Stimulated activated CD4-positive, alpha-beta T cell treated with anti-CD3 and anti-CD28 coated beads, Interleukin-12 subunit alpha, Interleukin-12 subunit beta, amount 100 ng/mL, for 48 hours (primary cell): ENCODE results near the gene KCTD5.
A peak's percentile ranks its signal among the peaks of the same experiment; 100 is the strongest.

Experiments used
- DNase-seq, 3 donors: peaks; one replicate each; pipeline ENCODE4 v3.0.0-alpha.2; 2020; ENCODE audit warnings: low read depth in 2 of 3, low spot score in 1 of 3

The KCTD5 gene

DNA sequence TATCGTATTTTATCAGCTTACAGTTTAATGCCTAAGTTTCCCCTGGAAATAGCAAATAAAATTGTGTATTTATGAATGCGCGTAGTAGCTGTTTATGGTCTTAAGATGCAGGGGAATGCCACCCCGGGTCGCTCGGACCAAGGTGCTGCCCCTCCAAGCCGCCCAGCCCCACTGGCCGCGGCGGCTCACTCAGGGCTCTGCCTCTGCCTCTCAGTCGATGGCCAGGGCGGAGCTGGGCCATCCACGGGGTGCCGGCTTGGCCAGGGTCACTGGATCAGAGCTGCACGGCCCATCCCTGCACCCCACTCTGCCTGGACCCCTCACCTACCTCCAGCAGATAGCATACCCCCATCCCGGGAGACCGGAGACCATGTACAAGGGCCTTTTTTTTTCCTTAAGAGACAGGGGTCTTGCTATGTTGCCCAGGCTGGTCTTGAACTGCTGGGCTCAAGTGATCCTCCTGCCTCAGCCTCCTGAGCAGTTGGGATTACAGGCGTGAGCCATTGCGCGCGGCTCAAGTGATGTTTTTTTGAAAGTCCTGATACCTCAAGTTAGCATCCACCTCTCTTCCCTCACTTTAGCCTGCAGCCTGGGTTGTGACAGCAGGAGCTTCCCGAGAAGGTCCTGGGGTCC lies 26.7 kb downstream of the KCTD5 start:
- no peak for DNase-seq

DNA sequence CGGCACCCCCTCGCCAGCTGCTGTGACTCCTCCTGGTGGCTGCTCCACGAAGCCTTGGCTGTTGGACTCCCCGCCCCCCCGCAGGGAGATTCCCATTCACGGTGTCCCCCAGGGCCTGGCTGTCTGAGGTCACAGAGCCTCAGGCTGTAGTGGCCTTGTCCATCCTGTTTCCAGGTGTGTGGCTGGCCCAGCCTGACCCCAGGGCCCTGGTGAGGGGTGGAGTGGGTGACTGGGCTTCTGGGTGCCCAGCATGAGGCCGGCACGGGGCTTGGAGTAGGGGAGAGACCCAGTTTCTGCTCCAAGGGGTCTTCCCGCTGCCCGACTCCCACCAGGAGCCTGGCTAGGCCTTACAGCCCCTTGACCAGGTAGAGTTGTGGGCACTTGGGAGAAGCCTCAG lies 27.3 kb downstream of the KCTD5 start:
- DNase-seq = no peak

DNA sequence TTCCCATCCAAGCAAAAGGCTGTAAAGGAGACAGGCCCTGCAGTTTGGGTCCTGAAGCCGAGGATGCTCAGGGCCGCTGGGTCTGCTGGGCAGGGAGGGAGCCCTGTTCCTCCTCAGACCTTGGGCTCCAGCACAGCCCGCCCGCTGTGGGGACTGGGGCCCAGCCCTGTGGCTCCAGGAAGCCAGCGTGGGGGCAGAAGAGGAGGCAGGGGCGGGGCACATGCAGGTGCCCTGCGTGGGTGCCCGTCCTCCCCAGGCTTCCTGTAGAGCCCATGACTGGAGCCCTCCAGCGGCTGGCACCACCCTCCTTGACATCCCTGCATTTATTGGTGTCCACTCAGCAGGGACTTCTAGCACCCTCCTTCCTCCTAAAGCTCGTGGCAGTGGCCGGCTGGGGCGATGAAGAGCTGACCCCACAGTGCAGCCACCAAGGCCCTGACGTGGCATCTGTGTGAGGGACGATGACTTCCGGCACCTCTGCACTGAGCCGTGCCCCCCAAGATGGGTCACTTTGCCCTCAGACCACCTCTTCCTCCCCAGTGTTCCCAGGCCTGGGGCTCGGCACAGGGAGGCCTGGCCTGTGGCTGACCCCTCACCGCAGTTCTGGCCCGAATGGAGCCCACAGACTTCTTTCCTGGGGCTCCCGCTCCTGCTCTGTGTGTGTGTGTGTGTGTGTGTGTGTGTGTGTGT lies 27.8 kb downstream of the KCTD5 start:
- DNase-seq = no peak

DNA sequence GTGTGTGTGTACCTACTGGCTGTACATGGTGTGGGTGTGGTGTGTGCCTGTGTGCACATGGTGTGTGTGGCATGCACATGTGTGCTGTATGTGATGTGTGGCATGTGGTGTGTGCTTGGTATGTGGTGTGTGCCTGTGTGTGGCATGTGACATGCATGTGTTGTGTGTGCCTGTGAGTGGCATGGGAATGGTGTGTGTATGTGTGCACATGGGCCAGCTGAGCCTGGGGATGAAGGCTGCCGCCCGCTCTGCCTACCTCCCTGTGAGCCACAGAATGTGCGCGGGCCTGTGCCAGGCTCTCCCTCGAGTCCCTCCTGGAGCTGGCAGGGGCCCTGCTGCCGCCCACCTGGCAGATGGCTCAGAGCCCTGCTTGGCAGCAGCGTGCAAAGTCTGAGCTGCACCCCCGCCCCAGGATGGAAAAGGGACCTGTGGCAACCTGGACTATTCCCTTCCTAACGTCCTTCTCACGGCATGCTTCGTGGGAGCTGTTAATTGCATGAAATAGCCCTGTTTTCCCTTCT lies 28.4 kb downstream of the KCTD5 start:
- no peak for DNase-seq

DNA sequence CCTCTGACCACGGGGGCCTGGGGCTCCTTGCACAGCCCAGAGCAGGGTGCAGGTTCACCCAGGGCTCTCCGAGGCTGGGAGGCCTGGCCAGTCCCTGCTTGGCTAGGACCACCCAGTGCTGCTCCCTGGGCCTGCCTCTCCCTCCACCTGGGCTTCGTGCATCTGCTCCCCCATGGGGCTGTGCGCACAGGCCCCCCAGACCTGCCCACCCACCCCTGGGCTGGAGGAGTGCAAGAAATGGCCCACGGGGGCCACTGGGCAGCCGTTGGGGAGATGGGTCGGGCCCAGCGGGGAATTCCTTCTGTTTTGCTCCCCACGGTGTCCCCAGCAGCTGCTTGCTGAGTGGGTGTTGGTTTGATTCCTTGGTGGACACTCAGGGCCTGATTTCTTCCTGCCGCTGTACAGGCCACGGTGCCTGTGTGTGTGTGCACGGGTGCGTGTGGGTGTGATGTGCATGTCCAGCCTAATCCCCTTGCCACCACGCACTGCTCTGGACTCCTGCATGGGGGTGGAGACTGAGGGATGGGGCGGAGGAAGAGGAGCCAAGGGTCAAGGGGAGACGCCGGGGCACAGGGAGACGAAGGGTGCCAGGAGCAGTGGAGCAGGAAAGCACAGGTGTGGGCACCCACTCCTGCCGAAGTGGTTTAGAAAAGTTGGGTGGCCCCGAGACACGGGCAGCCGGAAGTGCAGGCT lies 29.2 kb downstream of the KCTD5 start:
- DNase-seq = no peak

DNA sequence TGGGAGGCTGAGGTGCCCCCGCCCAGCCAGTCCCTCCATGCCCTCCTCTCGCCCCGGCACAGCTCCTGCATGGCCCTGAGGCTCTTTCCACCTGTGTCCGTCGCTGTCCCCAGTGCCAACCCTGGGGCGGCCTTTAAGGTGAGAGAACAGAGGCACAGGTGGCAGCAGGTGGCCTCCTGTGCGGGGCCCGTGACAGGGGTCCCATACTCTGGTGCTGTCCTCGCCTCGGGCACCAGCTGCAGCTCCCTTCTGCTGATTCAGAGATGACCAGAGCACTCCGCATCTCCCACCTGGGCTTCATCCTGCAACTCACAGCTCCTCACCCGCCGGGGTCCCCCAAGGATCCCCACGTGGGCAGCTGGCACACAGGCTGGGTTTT lies 29.7 kb downstream of the KCTD5 start:
- no peak for DNase-seq

DNA sequence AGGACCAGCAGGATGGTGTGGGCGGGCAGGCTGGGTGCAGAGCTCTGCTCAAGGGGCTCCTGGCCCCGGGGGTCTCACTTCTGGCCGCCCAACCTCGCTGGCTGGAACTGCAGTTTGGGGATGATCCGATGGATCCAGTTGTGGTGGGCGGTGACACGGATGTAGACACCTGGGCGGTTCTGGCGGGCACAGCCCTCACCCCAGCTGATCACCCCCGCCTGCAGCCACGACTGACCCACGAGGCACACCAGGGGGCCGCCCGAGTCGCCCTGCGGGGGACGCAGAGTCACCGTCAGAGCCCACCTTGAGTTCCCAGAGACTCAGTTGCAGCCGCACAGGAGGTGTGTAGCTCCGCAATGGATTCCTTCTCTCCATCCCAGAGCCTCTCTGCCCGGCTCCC lies 30.2 kb downstream of the KCTD5 start:
- no peak for DNase-seq

DNA sequence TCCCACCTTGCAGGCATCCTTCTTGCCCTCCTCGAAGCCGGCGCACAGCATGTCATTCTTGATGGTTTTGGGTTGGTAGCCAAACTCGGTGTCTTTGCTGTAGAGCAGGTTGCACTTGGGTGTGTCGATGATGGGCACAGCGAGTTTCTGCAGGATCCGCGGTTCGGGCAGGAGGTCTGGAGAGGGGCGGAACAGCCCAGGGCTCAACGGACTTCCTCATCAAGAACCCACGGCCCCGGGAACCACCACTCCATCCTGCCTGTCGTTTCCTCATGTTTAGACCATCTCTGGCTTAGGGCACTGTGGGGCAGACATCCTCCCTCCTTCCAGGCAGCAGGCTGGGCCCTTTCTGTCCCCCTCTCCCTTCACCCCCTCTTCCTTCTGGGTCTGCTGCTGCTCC lies 31.2 kb downstream of the KCTD5 start:
- DNase-seq = no peak

DNA sequence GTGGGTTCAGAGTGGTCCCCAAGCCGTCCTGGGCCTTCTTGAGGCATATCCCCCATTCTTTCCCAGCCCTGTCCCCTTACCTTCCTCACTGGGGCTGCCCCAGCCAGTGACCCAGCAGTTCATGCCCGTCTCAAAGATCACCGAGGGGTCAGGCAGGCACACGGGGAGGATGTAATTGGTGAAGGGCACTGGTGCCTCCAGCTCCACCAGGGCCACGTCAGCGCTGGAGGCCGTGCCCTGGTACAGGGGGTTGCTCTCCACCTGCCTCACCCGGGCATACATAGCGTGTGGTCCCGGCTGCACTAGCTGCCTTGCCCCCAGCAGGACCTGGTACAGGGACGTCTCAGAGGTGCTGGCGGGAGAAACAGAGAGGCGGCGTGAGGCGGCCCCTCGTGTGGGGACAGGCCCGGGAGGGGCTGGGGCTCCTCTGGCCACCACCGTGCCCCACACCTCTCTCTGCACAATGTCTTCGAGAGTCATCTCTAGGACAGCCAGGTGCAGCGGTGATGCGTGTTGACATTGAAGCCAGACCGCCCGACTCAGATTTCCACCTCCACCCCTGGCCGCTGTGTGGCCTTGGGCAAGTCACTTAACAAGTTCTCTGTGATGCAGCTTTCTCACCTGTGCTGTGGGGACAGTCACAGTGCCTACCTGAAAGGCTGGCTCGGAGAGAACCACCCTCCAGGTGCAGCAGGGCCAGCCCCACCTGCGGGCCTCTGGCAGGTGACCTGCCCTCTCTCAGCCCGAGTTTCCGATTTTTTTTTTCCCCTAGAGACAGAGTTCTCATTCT lies 31.9 kb downstream of the KCTD5 start:
- no peak for DNase-seq

DNA sequence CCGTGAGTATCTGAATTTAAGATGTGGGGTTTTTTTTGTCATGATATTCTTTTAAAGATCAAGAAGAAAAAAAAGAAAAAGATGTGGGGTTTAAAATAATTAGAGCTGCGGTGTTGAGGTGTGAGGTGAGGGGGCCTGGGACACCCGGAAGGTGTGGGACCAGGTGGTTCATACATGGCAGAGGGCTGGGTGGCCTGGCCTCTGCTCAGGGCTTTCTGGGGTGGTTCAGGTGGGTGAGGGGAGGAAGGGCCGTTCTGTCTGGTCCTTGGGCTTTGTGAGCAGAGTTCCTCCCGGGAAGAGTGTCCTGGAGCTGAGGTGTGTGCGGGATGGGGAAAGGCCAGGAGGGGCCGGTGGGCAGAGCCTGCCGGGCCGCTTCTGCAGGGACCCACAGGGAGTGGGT lies 32.7 kb downstream of the KCTD5 start:
- DNase-seq = no peak

DNA sequence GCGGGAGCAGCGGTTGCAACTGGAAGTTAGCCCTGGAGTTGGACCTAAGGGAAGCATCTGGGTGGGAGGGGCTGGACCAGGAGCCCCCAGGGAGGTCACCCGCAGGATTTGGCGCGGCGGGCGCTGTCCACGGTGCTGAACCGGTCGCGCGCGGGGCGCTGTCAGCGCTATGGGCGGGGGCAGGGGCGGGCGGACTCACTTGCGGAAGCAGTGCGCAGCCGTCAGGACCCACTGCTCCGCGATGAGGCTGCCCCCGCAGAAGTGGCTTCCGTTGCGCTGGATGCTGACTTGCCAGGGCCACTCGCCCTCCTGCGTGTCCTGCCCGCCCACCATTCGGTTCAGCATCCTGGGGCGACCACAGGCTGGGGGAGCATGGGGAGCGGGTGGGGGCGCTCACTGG lies 33.2 kb downstream of the KCTD5 start:
- DNase-seq = peak; percentile 59 to 68 (median 62)

DNA sequence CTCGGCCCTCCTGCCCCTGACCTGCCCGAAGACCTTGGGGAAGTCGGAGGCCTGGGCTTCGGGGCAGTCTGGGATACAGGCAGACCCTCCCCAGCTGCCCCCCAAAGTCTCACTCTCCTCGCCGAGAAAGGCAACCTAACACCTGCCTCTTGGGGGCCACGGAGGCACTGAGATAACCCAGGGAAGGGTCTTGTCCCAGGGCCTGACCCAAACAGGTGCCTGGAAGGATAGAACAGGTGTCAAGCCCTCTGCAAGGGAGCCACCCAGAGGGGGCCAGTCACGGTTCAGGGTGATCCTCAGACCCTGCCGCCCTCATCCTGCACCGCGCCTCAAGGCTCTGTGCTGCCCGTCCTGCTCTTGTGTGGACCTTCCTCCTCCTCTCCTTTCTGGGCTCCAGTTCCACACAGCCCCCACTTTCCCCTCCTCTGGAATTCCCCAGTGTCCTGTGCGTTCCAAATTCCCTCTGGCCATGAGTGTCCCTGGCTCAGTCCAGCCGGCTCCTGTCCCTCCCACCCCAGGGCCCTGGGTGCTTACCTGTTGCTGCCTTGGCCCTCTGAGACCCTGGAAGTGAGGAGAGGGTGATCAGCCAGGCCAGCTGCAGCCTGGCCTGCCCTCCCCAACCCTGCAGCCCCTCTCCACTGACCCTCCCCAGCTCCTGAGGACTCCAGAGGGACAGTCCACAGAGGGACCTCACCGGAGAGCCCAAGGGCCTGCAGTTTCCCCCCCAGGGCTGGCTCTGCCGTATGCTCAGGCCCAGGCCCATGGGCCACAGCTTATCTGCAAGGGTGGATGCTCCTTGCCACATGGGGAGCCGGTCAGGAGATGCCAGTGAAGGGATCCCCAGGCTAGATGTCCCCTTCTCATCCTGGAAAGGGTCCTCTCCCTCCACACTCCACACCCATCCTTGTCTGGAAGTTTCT lies 33.9 kb downstream of the KCTD5 start:
- DNase-seq = no peak

DNA sequence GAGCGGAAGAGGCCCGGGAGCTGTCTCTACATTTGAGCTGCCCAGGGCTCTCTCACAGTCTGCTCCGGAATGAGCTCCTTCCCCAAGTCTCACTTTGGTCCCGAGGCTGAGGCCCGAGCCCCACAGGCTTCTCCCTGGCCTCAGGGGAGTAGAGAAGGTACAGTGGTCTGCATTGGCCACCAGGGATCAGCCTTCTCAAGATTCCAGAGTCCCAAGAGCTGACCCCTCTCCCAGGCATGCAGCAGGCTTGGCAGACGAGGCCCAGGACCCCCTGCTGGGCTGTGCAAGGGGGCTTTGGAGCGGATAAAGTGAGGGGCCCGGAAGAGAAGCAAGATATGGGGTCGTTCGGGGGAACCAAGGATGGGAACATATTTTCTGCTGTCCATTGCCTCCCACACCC lies 34.6 kb downstream of the KCTD5 start:
- no peak for DNase-seq

DNA sequence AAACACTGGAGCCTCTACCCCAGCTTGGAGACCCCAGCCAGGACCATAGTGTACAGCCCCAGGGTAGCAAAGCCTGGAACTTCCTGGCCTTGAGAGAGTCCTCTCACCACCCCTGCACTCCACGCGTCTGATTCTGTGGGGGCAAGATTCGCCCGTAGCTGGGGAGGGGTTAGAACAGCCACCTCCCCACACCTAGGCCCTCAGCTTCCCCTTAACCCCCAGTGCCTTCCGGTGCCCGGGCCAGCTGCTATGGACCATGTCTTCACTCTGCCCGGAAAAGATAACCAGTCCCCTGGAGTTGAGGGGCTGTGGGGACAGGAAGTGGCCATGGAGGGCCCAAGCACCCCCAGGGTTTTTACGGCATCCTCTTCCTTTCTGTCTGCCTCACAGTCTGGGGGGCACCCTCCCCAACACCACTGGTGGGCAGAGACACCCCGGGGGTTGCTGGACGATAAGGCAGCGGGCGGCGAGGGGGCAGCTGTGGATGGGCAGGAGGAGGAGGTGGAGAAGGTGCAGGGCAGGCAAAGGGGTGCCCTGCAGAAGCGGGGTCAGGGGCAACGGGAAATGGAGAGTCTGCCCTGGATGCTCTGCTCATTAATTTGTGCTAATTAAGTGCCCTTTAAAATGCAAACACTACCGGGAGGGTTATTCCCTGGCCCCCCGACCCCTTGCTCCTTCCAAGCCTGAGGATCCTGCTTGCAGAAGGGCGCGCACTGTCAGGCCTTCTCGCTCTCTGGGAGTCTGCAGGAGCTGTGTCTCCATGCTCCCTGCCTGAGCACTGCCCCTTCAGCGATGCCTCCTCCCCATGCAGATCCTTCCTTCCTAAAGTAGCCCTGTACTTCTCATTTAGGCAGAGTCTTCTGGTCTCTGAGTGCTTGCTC lies 35.3 kb downstream of the KCTD5 start:
- DNase-seq = no peak

DNA sequence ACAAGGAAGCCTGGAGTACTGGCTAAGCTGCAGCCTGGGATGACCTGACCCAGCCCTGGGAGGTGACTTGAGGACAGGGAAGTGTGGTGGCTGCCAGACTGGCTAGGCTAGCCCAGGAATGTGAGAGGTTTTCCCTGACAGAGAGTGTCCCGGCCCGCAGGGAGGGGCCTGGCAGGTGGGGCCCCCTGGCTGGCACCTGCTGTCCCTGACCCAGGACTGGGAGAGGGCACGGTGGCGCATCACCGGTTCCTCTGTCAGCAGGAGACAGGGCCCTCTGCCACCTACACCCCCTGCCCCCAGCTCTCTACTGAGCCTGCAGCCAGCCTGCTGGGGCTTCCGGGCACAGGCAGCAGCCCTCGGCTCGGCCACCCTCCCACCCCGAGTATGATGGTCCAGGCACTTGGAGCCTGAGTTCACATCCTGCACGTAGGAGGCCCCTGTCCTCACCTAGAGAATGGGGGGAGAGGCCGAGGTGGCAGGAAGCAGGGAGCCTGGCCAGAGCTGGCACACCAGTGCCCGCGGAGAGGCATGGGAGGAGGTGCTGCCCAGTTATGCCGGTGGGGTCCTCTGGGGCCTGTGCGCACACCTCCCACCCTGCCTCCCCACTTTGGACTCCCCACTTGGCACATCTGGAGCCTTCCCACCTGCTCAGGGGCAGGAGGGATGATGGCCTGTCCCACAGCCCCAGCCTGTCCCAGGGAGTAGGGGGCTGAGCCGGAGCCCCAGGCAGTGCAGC lies 37.2 kb downstream of the KCTD5 start:
- DNase-seq = no peak

DNA sequence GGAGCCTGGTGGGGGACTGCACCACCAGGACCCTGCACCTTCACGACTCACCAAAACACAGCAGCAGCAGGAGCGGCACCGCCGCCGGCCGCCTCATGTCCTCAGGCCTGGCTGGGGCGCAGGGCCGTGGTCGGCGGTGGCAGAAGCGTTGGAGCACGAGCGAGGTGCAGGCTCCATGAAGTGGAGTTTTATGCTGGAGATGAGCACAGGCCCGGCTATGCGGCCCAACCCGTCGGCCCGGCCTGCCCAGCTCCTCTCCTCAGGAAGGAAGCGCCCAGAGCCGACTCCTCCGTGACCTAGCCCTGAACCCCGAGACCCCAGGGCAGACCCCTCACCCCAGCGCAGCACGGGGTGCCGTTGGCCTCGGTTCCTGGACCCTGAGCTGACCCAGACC lies 37.7 kb downstream of the KCTD5 start, which contains the start of gene PRSS27:
Gene PRSS27, minus strand, starts transcription at position 161 of the 394 bp plus-strand sequence. Its CDS starts 64 bp downstream, at position 97.
- no peak for DNase-seq

DNA sequence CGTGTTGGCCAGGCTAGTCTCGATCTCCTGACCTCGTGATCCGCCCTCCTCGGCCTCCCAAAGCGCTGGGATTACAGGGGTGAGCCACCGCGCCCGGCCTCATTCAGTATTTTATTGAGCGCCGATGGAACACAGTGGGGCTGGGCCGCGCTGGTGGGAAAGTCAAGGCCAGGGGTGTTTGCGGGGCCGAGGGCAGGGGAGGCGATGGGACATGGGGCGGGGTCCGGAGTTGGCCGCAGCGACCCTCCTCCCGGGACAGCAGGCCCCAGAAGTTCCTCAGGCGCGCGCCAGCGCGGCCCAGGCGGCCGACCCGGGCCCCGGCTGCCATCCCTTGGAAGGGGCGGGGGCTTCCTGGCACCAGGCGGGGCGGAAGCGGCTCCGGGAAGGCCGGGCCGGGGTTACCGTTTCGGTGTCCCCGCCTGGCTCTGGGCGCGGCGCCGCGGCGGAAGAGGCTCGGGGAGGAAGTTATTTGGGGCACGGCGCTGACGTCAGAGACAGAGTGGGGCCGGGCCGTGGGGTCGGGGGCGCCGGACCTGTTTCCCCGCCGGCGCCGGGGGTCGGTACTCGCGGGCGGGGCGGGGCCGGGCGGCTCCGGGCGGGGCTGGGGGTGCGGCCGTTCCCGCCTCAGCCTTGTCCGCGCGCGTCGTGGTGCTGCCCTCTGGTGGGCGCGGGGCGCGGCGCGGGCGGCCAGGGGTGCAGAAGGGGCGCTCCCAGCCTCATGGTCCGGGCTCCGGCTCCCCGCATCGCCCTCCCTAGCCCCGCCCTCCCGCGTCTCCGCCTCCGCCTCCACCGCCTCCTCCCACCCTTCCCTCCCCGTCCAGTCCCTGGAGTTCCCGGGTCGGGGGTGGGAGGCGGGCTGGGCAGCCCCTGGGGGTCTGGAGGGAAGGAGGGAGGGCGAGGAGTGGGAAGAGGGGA lies 38.7 kb downstream of the KCTD5 start:
- peak; percentile 78 to 88 (median 85) for DNase-seq
